ENCODE measurements around the gene CDKAL1. TPM values are rescaled to one million over a fixed set of nuclear protein-coding genes. Genes with fewer than 3 reads are reported as not detected.
A peak's percentile ranks its signal among the peaks of the same experiment; 100 is the strongest.

The CDKAL1 gene
- total and polyA plus RNA-seq, 2 of the 8 experiments (the other 6 are each of a cell fraction or from before 2014, with no cell fraction given) = 8.4 to 24.6 TPM

- H2BK15ac ChIP-seq (ENCODE audit: low read length) = no peak overlapping the region
- no peak overlapping the region for H3K4ac ChIP-seq (replicated peaks; ENCODE audit: insufficient read length, low read depth, low read length)
- H3K18ac ChIP-seq (ENCODE audit: extremely low read depth, low read length) = no peak overlapping the region
- H3K36me3 ChIP-seq (ENCODE audit: control insufficient read depth in 2 of 4, insufficient read depth in 4 of 4, low read length in 3 of 4) = no peaks in the 10 kb centered on the region; a peak in 1 of 8 replicates
- H3K9me3 ChIP-seq (ENCODE audit: insufficient read depth in 2 of 2, low read depth in 1 of 2, low read length in 1 of 2) = no peaks in the 10 kb centered on the region
- no peak overlapping the region for H2BK120ac ChIP-seq (replicated peaks; ENCODE audit: low read depth, low read length)
- FAIRE-seq (no peak), DNase-seq (ENCODE audit: low read depth in 1 of 2, low spot score in 2 of 2) (no peak)
- H3K79me1 ChIP-seq (ENCODE audit: low read depth, low read length) = no peaks in the 10 kb centered on the region
- H3K27me3 ChIP-seq (replicated peaks in 1 of 4; ENCODE audit: control insufficient read depth in 3 of 4, extremely low read depth in 1 of 4, insufficient read depth in 3 of 4, low read length in 3 of 4) = no peaks in the 10 kb centered on the region
- H2BK5ac ChIP-seq (ENCODE audit: low read depth, low read length) = no peak overlapping the region
- no peak for TF ChIP-seq PHF8 (conservative IDR thresholded peaks at IDR 0.05; ENCODE audit: low read depth, low read length)
- no peak for TF ChIP-seq BCL11A (IDR thresholded peaks at IDR 0.05; ENCODE audit: low read depth in 2 of 2, low read length in 2 of 2)
- no peak for TF ChIP-seq EGR1 (IDR thresholded peaks at IDR 0.05; ENCODE audit: borderline replicate concordance, low read depth, low read length)
- H3K79me2 ChIP-seq (ENCODE audit: control insufficient read depth in 1 of 2, insufficient read depth in 2 of 2, low read length in 2 of 2) = no peaks in the 10 kb centered on the region
- H2AK5ac ChIP-seq (ENCODE audit: low read depth, low read length) = no peak overlapping the region
- no peak overlapping the region for H3K23ac ChIP-seq (ENCODE audit: insufficient read length)
- H2BK12ac ChIP-seq (ENCODE audit: low read depth, low read length) = no peak overlapping the region
- H3K14ac ChIP-seq (ENCODE audit: insufficient read length) = no peak overlapping the region
- H4K91ac ChIP-seq (replicated peaks; ENCODE audit: insufficient read length, low read length) = no peak overlapping the region
- WGBS, 2 experiments (ENCODE audit: extremely low coverage in 1 of 2, insufficient coverage in 1 of 2, insufficient read length in 1 of 2, insufficient replicate concordance in 2 of 2, low coverage in 1 of 2, low lambda C conversion rate in 2 of 2, missing lambda C conversion rate in 1 of 2) = 76% methylated on average over 3 of the region's 3 CpGs; no CpG with 5 or more reads in 1 of the 2 experiments
- H4K5ac ChIP-seq (ENCODE audit: insufficient read length, low read depth, low read length) = no peak overlapping the region
- no peak overlapping the region for H3K27ac ChIP-seq (ENCODE audit: low read depth, low read length)
- no peak overlapping the region for H3K56ac ChIP-seq (replicated peaks; ENCODE audit: insufficient read length, low read depth, low read length)
- H3K23me2 ChIP-seq (ENCODE audit: low read depth, low read length) = no peaks in the 10 kb centered on the region
- H3K4me2 ChIP-seq (ENCODE audit: insufficient read depth in 1 of 2, low read depth in 2 of 2, low read length in 2 of 2) = no peak overlapping the region
- no peak overlapping the region for H3K4me3 ChIP-seq (ENCODE audit: extremely low read depth in 1 of 4, insufficient read depth in 2 of 4, low read depth in 3 of 4, low read length in 4 of 4)
- 0 out of 2 replicates have a peak overlapping the region, but pooled peaks have one; percentile 38 for H2BK20ac ChIP-seq (ENCODE audit: low read length)
- ChIA-PET POLR2A (ENCODE audit: partially characterized antibody) (no interaction called here), CTCF (ENCODE audit: partially characterized antibody) (interaction anchor here (0.6 to 1.0 kb wide), 2 partner anchors 9 to 440 kb away, joined by 3 read pairs; no protein-coding TSS in a partner anchor)
- no peak overlapping the region for H3K9ac ChIP-seq (replicated peaks in 1 of 4; ENCODE audit: extremely low read depth in 1 of 4, low read depth in 3 of 4, low read length in 3 of 4)
- peaks cover 0 to 13% (median 4%) of the 10 kb centered on the region in 4 experiments; a peak in 4 of 7 replicates for H3K4me1 ChIP-seq (replicated peaks in 1 of 4; ENCODE audit: control insufficient read depth in 3 of 4, insufficient read depth in 4 of 4, low read length in 3 of 4)
- no peak overlapping the region for H4K8ac ChIP-seq (ENCODE audit: extremely low read depth, insufficient read depth, low read length)
- no peaks in the 10 kb centered on the region for H4K20me1 ChIP-seq (replicated peaks in 1 of 2; ENCODE audit: control insufficient read depth in 1 of 2, insufficient read depth in 2 of 2, low read length in 2 of 2)
- H2AFZ ChIP-seq (ENCODE audit: low read length) = no peak overlapping the region
These were observed 463.5 kb downstream of the CDKAL1 start for GRCh38 chr6:20997770-20998147.

Measured in H1 (cell line).